Measurements from ENCODE around the gene OGFR.

OGFR gene

GRCh38 chr20:62772990-62773844 lies 31.4 kb upstream of the OGFR start:
- no peak overlapping the region for H3K4me3 ChIP-seq (ENCODE audit: low read depth, low read length)
- no peak for DNase-seq (ENCODE audit: low read depth)
- TF ChIP-seq, protein P1, sequence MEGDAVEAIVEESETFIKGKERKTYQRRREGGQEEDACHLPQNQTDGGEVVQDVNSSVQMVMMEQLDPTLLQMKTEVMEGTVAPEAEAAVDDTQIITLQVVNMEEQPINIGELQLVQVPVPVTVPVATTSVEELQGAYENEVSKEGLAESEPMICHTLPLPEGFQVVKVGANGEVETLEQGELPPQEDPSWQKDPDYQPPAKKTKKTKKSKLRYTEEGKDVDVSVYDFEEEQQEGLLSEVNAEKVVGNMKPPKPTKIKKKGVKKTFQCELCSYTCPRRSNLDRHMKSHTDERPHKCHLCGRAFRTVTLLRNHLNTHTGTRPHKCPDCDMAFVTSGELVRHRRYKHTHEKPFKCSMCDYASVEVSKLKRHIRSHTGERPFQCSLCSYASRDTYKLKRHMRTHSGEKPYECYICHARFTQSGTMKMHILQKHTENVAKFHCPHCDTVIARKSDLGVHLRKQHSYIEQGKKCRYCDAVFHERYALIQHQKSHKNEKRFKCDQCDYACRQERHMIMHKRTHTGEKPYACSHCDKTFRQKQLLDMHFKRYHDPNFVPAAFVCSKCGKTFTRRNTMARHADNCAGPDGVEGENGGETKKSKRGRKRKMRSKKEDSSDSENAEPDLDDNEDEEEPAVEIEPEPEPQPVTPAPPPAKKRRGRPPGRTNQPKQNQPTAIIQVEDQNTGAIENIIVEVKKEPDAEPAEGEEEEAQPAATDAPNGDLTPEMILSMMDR (conservative IDR thresholded peaks at IDR 0.05; ENCODE audit: low read depth, low read length) = no peak

DNA sequence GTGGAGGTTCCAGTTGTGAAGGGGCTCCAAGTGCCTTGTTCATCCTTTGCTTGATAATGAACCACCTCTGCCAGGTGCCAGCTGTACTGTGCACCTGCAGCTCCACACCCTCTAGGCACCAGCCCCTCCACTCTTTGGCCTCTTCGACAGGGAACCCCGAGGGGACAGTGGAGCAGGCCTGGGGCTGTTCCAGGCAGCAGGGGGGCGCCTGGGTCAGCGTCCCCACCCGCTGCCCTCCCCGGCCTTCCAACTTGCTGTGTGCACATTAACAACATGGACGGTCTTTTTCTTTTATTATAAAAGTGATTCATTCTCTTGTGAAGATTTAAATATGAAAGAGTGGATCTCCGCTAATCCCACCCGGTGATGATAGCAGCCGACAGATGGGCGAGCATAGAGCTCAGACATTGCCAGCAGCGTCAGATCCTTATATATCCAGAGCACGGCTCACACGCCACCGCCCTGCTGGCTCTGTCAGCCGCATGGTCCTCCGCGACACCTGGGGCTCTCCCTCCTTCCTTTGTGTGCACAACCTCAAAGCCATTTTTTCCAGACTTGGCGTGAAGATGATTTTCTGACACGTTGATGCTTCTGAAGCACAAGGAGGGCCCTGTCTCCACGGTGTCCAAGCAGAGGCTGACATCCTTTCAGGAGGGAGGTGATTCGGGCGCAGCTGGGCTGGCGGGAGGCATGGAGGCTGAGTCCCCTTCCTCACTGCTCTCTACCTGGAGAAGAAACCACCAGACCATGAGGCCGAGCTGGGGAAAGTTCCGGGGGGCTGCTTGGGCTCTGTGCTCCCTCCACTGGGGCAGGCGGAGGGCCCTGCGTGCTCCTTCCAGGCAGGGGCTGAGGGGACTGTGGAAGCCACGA lies 30.6 kb upstream of the OGFR start:
- TF ChIP-seq, protein P1 (conservative IDR thresholded peaks at IDR 0.05; ENCODE audit: low read depth, low read length) = no peak
- no peak for DNase-seq (ENCODE audit: low read depth)
- H3K4me3 ChIP-seq (ENCODE audit: low read depth, low read length) = no peak overlapping the region

DNA sequence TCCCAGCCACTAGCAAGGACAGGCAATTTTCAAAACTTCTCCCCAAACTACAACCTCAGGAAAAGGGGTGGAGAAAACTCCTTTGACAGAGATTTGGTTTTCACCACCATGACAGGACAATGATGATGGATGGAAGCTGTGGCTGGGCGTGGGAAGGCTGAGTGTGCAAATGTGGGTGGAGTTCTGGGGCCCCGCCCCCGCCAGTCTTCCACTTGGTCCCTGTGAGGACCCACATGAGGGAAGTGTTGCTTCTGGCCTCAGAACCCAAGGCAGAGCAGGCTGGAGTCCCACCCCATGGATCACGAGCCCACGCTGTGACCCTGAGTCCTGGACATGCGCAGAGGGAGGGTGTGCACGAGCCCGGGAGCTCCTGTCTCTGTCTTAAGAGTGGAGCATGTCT lies 29.9 kb upstream of the OGFR start:
- H3K4me3 ChIP-seq (ENCODE audit: low read depth, low read length) = no peak overlapping the region
- TF ChIP-seq, protein P1 (conservative IDR thresholded peaks at IDR 0.05; ENCODE audit: low read depth, low read length) = no peak
- DNase-seq (ENCODE audit: low read depth) = no peak

DNA sequence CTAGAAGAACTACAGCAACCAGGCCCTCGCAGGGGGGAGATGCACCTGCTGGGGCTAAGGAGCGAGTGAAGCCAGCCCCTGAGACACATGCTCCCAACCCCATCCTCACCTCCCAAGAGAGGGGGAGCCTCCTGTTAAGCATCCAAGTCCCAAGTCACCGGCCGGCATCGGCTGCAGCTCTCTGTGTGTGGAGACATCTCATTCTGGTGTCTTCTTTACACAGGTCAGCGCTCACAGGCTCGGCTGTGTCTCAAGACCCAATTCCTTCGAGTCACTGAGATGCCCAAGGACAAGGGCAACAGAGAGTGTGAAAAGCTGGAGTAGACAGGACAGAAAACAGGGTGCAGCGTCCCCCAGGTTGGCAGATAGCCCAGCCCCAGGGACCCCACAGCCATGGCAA lies 29.4 kb upstream of the OGFR start:
- TF ChIP-seq, protein P1 (conservative IDR thresholded peaks at IDR 0.05; ENCODE audit: low read depth, low read length) = no peak
- no peak for DNase-seq (ENCODE audit: low read depth)
- no peak overlapping the region for H3K4me3 ChIP-seq (ENCODE audit: low read depth, low read length)

DNA sequence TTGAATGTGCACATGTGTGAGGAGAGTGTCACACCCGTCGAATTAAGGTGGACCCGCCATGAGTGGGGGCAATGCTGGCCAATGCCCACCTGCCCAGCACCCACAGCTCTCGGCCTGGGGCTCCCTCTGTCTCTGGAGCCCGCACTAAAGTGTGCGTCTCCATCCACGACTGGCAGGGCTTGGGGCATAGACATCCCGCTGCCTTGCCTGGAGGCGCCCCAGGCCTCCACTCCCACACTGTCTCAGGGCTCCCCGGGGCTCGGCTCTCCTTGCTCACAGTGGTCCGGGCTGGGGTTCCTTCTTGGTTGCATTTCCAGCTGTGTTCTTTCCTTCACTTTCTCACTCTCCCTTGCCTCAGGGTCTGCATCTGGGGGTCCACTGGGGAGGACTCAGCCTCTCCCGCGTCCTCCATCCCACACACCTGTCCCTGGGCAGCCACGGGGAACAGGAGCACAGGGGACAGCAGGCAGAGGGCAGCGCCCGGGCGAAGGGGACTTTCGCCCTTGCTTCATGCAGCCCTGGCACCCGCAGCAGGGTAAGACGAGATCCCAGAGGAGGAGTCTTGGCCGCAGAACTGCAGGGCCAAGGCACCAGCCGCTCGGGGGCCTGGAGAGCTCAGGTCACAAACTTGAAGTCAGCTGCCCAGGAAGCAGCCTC lies 28.5 kb upstream of the OGFR start:
- H3K4me3 ChIP-seq (ENCODE audit: low read depth, low read length) = no peak overlapping the region
- TF ChIP-seq, protein P1 (conservative IDR thresholded peaks at IDR 0.05; ENCODE audit: low read depth, low read length) = no peak
- no peak for DNase-seq (ENCODE audit: low read depth)

DNA sequence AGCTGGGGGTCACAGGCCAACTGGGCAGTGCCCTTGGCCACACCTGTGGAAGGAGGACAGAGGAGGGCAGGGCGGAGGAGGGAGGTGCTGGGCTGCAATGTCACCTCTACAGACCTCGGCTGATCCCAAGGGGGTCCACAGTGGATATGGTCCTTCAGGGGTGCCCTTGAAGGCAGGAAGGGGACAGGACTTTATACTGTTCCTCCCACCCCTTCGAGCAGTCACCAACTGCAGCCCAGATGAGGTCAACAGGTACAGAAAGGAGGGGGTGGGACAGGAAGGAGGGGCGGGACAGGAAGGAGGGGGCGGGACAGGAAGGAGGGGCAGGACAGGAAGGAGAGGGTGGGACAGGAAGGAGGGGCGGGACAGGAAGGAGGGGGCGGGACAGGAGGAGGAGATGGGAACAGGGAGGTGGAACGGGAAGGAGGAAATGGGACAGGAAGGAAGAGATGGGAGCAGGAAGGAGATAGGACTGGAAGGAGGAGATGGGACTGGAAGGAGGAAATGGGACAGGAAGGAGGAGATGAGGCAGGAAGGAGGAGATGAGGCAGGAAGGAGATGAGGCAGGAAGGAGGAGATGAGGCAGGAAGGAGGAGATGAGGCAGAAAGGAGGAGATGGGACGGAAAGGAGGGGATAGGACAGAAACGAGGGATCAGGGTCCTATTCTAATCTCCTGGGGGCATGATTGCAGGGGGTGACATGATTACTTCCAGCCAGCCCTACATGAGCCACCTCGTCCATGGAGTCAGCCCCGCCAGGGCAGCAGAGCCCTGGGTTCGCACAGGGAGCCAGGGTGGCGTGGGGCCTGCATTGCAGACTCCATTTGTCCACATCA lies 27.7 kb upstream of the OGFR start:
- TF ChIP-seq, protein P1 (conservative IDR thresholded peaks at IDR 0.05; ENCODE audit: low read depth, low read length) = no peak
- H3K4me3 ChIP-seq (ENCODE audit: low read depth, low read length) = no peak overlapping the region
- no peak for DNase-seq (ENCODE audit: low read depth)

All from choroid plexus epithelial cell (primary cell).